GM23248 (cell line): ENCODE measurements around the gene SUPT7L. TPM values are rescaled to one million over a fixed set of nuclear protein-coding genes. Genes with fewer than 3 reads are reported as not detected.
A peak's percentile ranks its signal among the peaks of the same experiment; 100 is the strongest.

ENCODE experiments used
- DNase-seq: peaks from one replicate; pipeline ENCODE4 v3.0.0-alpha.2; 2015
- H2AFZ ChIP-seq: fragments of 200-600 bp; sonication (generic); 2 replicates; pipeline ENCODE4 v1.6.1; 2016; ENCODE audit warnings: antibody characterized with exemption
- H3F3A ChIP-seq: fragments of 200-600 bp; sonication (generic); 2 replicates; pipeline ENCODE4 v1.6.1; 2016; ENCODE audit warnings: mild to moderate bottlenecking, antibody characterized with exemption, mixed run types; ENCODE audit not compliant: insufficient read depth
- H3K27ac ChIP-seq: fragments of 200-600 bp; sonication (generic); 2 replicates; pipeline ENCODE4 v1.5.1; 2016; ENCODE audit warnings: mild to moderate bottlenecking
- H3K27me3 ChIP-seq: fragments of 200-600 bp; sonication (generic); replicated peaks from 2 replicates; pipeline ENCODE4 v1.6.1; 2016; ENCODE audit warnings: mild to moderate bottlenecking; ENCODE audit not compliant: insufficient read depth
- H3K36me3 ChIP-seq: fragments of 200-600 bp; sonication (generic); 2 replicates; pipeline ENCODE4 v1.6.1; 2016; ENCODE audit warnings: low read depth, mild to moderate bottlenecking
- H3K4me1 ChIP-seq: fragments of 200-600 bp; sonication (generic); 2 replicates; pipeline ENCODE4 v1.6.1; 2016; ENCODE audit warnings: mild to moderate bottlenecking; ENCODE audit not compliant: insufficient read depth
- H3K4me2 ChIP-seq: fragments of 200-600 bp; sonication (generic); one replicate; pipeline ENCODE4 v1.6.1; 2016; ENCODE audit warnings: mild to moderate bottlenecking; ENCODE audit not compliant: unreplicated experiment
- H3K4me3 ChIP-seq: fragments of 200-600 bp; sonication (generic); 2 replicates; pipeline ENCODE4 v1.5.1; 2016; ENCODE audit warnings: mild to moderate bottlenecking
- H3K79me2 ChIP-seq: fragments of 200-600 bp; sonication (generic); 2 replicates; pipeline ENCODE4 v1.6.1; 2016; ENCODE audit warnings: mild to moderate bottlenecking; ENCODE audit not compliant: insufficient read depth
- H3K9ac ChIP-seq: fragments of 200-600 bp; sonication (generic); 2 replicates; pipeline ENCODE4 v1.6.1; 2016; ENCODE audit warnings: mild to moderate bottlenecking
- H3K9me2 ChIP-seq: fragments of 200-600 bp; sonication (generic); 2 replicates; pipeline ENCODE4 v1.6.1; 2016; ENCODE audit warnings: mixed run types, mild to moderate bottlenecking, moderate library complexity; ENCODE audit not compliant: insufficient read depth
- H3K9me3 ChIP-seq: fragments of 200-600 bp; sonication (generic); one replicate; pipeline ENCODE4 v1.6.1; 2017; ENCODE audit warnings: low read depth
- H4K20me1 ChIP-seq: fragments of 200-600 bp; sonication (generic); 2 replicates; pipeline ENCODE4 v1.6.0; 2016; ENCODE audit not compliant: insufficient read depth
- EZH2 ChIP-seq: fragments of 200-600 bp; sonication (generic); IDR thresholded peaks from 2 replicates; pipeline ENCODE4 v1.6.1; 2018; ENCODE audit warnings: antibody characterized with exemption, mild to moderate bottlenecking; ENCODE audit not compliant: insufficient read depth, poor library complexity, severe bottlenecking
- EZH2phosphoT487 ChIP-seq: fragments of 200-600 bp; sonication (generic); IDR thresholded peaks from 2 replicates; pipeline ENCODE4 v1.6.1; 2018; ENCODE audit warnings: antibody characterized with exemption, moderate library complexity, mild to moderate bottlenecking, low read depth; ENCODE audit not compliant: insufficient read depth
- WGBS, 2 experiments: methylation state at CpG; one replicate each; pipeline ENCODE4 v1.1.6; 2015 to 2017; ENCODE audit warnings: low lambda C conversion rate in 2 of 2, low coverage in 1 of 2; ENCODE audit errors: missing lambda C conversion rate in 2 of 2; 5-methylcytosine and 5-hydroxymethylcytosine counted together
- in situ Hi-C: fragments of 300-500 bp; cut with MboI; formaldehyde crosslinking; loops from 2 replicates; pipeline ENCODE4 v1.15.0; 2020
- polyA plus RNA-seq: library from polyadenylated mRNA; unstranded; fragments of >200 nt; fragmentation: Nextera tagmentation; extraction: Ambion mirVana; gene quantifications from 2 replicates; pipeline ENCODE4 v1.2.1, GENCODE V29; 2016
- total RNA-seq: library from RNA; depleted of rRNA; stranded (reverse); fragments of >200 nt; shearing (Covaris generic); gene quantifications from 2 replicates; pipeline ENCODE4 v1.2.3, GENCODE V29; 2014

Gene SUPT7L
- total and polyA plus RNA-seq, 2 experiments from 2014 or later = 23.3 to 24.6 TPM

DNA sequence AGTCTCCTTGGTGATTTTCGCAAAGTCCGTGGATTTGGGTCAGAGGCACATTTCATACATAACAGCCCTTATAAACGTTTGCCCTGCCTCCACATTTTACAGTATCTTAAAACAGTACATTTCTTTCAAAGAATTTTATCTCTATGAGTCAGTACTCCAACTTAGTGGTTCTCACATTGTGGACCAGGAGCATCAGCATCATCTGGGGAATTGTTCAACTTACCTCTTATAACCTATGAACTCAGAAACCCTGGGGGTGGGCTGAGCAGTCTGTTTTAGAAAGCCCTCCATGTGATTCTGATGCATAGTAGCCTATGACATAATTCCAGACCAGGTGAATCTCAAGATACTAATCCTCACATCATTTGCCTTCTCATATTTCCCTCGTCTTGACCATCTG is 12.4 kb downstream of the SUPT7L start:
- H3K36me3 ChIP-seq = peaks cover 68% of the 10 kb centered on the region
- no peak overlapping the region for H3K9ac ChIP-seq
- H3K9me2 ChIP-seq = no peaks in the 10 kb centered on the region
- H3K9me3 ChIP-seq = no peaks in the 10 kb centered on the region
- no peak overlapping the region for H3K4me3 ChIP-seq
- no peak for TF ChIP-seq EZH2
- no peak for TF ChIP-seq EZH2phosphoT487
- H3K27me3 ChIP-seq = no peaks in the 10 kb centered on the region
- no peak overlapping the region for H3K27ac ChIP-seq
- peaks cover 56% of the 10 kb centered on the region for H3F3A ChIP-seq
- H3K4me1 ChIP-seq = 0 out of 2 replicates have a peak, but pooled peaks cover 5% of the 10 kb centered on the region
- in situ Hi-C loops = no loop called here
- 50 to 52% methylated on average over 4 of the region's 4 CpGs for WGBS, 2 experiments
- DNase-seq = no peak
- H2AFZ ChIP-seq = no peak overlapping the region
- no peaks in the 10 kb centered on the region for H4K20me1 ChIP-seq
- H3K79me2 ChIP-seq = no peaks in the 10 kb centered on the region
- no peak overlapping the region for H3K4me2 ChIP-seq

DNA sequence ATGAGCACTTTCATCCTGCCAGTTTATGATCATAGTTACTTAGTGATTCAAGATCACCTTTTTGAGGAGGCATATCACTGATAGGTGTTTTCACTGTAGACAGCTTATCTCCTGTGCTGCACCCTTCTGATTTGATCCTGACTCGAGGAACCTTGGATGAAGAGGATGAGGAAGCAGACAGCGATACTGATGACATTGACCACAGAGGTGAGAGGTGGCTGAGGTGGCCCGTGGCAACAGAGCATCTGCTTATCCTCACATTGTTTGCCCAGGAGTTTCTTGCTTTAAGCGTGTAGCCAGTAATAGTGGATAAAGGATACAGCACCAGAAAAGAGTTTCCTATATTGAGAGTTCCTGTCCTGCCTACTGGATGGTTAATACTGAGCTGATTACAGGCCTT is 15.7 kb downstream of the SUPT7L start:
- H3K4me3 ChIP-seq = no peak overlapping the region
- H3K79me2 ChIP-seq = no peaks in the 10 kb centered on the region
- H3K4me1 ChIP-seq = 0 out of 2 replicates have a peak, but pooled peaks cover 5% of the 10 kb centered on the region
- WGBS, 2 experiments = 94 to 95% methylated on average over 4 of the region's 4 CpGs
- H3K36me3 ChIP-seq = peaks cover 51% of the 10 kb centered on the region
- H3K27me3 ChIP-seq = no peaks in the 10 kb centered on the region
- DNase-seq = no peak
- TF ChIP-seq EZH2 = no peak
- TF ChIP-seq EZH2phosphoT487 = no peak
- no peaks in the 10 kb centered on the region for H3K9me3 ChIP-seq
- no peaks in the 10 kb centered on the region for H3K9me2 ChIP-seq
- no peak overlapping the region for H3K27ac ChIP-seq
- H2AFZ ChIP-seq = no peak overlapping the region
- H3K9ac ChIP-seq = no peak overlapping the region
- no peaks in the 10 kb centered on the region for H4K20me1 ChIP-seq
- in situ Hi-C loops = no loop called here
- peaks cover 36% of the 10 kb centered on the region for H3F3A ChIP-seq
- no peak overlapping the region for H3K4me2 ChIP-seq

GRCh38 chr2:27647289-27647688 is 16.1 kb downstream of the SUPT7L start:
- TF ChIP-seq EZH2phosphoT487 (no peak), EZH2 (no peak)
- Histone ChIP-seq H3K4me1 (0 out of 2 replicates have a peak, but pooled peaks cover 5% of the 10 kb centered on the region), H3F3A (peaks cover 32% of the 10 kb centered on the region), H3K4me2 (no peak overlapping the region), H3K27ac (no peak overlapping the region), H4K20me1 (no peaks in the 10 kb centered on the region), H3K36me3 (peaks cover 47% of the 10 kb centered on the region), H3K9me3 (no peaks in the 10 kb centered on the region), H2AFZ (no peak overlapping the region), H3K9ac (no peak overlapping the region), H3K4me3 (no peak overlapping the region), H3K79me2 (no peaks in the 10 kb centered on the region), H3K9me2 (no peaks in the 10 kb centered on the region), H3K27me3 (no peaks in the 10 kb centered on the region)
- DNase-seq = peak; percentile 73
- in situ Hi-C loops = no loop called here

DNA sequence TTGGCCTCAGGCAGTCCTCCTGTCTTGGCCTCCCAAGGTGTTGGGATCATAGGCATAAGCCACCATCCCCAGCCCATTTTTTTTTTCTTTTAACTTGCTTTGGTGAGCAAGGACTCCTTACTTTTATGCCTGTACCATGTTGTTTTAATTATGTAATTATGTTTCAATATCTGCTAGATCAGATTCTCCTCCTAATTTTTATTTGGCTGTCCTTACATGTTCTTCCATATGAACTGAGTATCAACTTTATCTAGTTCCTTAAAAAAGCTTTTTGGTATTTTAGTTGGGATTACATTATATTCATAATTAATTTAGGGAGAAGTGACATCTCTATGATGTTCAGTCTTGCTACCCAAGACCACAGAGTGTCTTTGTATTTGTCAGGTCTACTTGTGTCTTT is 18.2 kb downstream of the SUPT7L start:
- no peaks in the 10 kb centered on the region for H3K9me3 ChIP-seq
- DNase-seq = no peak
- H2AFZ ChIP-seq = no peak overlapping the region
- in situ Hi-C loops = no loop called here
- H3F3A ChIP-seq = peaks cover 29% of the 10 kb centered on the region
- TF ChIP-seq EZH2phosphoT487 = no peak
- no peak for TF ChIP-seq EZH2
- H3K4me3 ChIP-seq = no peak overlapping the region
- no peaks in the 10 kb centered on the region for H3K9me2 ChIP-seq
- no peak overlapping the region for H3K27ac ChIP-seq
- no peaks in the 10 kb centered on the region for H3K79me2 ChIP-seq
- peaks cover 43% of the 10 kb centered on the region for H3K36me3 ChIP-seq
- no peak overlapping the region for H3K4me2 ChIP-seq
- 0 out of 2 replicates have a peak, but pooled peaks cover 5% of the 10 kb centered on the region for H3K4me1 ChIP-seq
- H4K20me1 ChIP-seq = no peaks in the 10 kb centered on the region
- no peak overlapping the region for H3K9ac ChIP-seq
- no peaks in the 10 kb centered on the region for H3K27me3 ChIP-seq

- in situ Hi-C loops = no loop called here
- Histone ChIP-seq H4K20me1 (peaks cover 3% of the 10 kb centered on the region; the same call in 1 of the 2 replicates), H3K4me2 (no peak overlapping the region), H2AFZ (no peak overlapping the region), H3K36me3 (peaks cover 35% of the 10 kb centered on the region), H3F3A (peaks cover 32% of the 10 kb centered on the region), H3K4me3 (no peak overlapping the region), H3K79me2 (no peaks in the 10 kb centered on the region), H3K27me3 (no peaks in the 10 kb centered on the region), H3K27ac (no peak overlapping the region), H3K4me1 (peaks cover 20% of the 10 kb centered on the region), H3K9me3 (no peaks in the 10 kb centered on the region), H3K9ac (no peak overlapping the region), H3K9me2 (no peaks in the 10 kb centered on the region)
- DNase-seq = no peak
- no peak for TF ChIP-seq EZH2phosphoT487
- no peak for TF ChIP-seq EZH2
- 99 to 100% methylated on average over 2 of the region's 2 CpGs for WGBS, 2 experiments
Measured at GRCh38 chr2:27640722-27641245, 22.6 kb downstream of the SUPT7L start.
